ENCODE data around the gene CDC123.

- no peak for TF ChIP-seq EP300 (IDR thresholded peaks at IDR 0.05)
- no peak for TF ChIP-seq CTCF (IDR thresholded peaks at IDR 0.05)
These were observed 42.8 kb downstream of the CDC123 start for GRCh38 chr10:12238821-12239220.

Data from ovary (tissue), 3 donors.